B cell (primary cell): ENCODE results near the gene POC1B.

ENCODE experiments used
- CTCF ChIP-seq: fragments of 200-600 bp; IDR thresholded peaks from one replicate; pipeline ENCODE4 v1.8.0; 2022; ENCODE audit warnings: antibody characterized with exemption, mild to moderate bottlenecking
- EZH2 ChIP-seq: IDR thresholded peaks from 2 replicates; pipeline ENCODE4 v1.6.1; 2012; ENCODE audit warnings: borderline replicate concordance, low read depth, mild to moderate bottlenecking, moderate library complexity, low read length; ENCODE audit not compliant: insufficient read depth, poor library complexity, severe bottlenecking

GRCh38 chr12:89461649-89462612 is 63.9 kb downstream of the POC1B start:
- peak; percentile 83 for TF ChIP-seq CTCF
- no peak for TF ChIP-seq EZH2
